ENCODE measurements around the gene DBF4B. TPM values are rescaled to one million over a fixed set of nuclear protein-coding genes. Genes with fewer than 3 reads are reported as not detected.

Gene DBF4B
- total and polyA plus RNA-seq, 2 donors (not counting 1 experiment from before 2014, with no cell fraction given), result 2.2 to 3.3 TPM

DNA sequence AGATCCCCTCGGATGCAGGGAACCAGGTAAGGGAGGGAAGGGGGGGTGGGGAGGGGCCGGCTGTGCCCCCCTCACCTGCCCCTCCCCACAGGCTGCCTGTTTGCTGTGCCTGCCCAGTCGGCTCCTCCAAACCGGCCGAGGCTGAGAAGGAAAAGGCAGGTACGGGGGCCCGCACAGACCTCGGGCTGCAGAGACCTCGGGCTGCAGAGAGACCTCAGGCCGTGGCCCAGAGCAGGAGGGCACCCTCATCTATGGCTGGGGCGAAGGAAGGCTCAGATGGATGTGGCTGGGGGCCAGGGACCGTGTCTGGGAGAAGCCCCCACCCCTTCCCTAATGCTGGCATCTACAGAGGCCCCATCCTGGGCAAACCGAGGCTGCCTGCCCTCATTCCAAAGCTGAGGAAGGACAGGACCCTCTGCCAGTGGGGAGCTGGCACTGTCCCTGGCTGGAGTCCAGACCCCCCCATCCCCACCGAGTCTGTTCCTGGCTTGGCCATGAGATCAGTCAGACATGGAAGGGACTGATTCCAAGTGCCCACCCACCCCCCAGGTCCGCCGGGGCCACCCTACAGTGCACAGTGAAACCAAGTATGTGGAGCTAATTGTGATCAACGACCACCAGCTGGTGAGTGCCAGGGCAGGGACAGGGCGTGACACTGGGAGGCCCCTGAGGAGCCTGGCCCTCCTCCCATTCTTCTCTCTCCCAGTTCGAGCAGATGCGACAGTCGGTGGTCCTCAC, 64.0 kb downstream of the DBF4B start:
- Histone ChIP-seq H4K20me1 (ENCODE audit: control insufficient read depth, extremely low read depth, insufficient read depth, low read length) (no peaks in the 10 kb centered on the region), H3K4me3 (replicated peaks in 1 of 4; ENCODE audit: control extremely low read depth in 1 of 4, insufficient read depth in 1 of 4, low read depth in 3 of 4, low read length in 4 of 4) (no peak overlapping the region), H3K36me3 (ENCODE audit: control insufficient read depth, insufficient read depth, low read length) (no peaks in the 10 kb centered on the region), H3K4me2 (ENCODE audit: extremely low read depth, insufficient read depth, low read length) (no peak overlapping the region), H3K9me3 (ENCODE audit: control insufficient read depth, insufficient read depth, low read depth, low read length) (no peaks in the 10 kb centered on the region), H3K4me1 (ENCODE audit: control insufficient read depth, extremely low read depth, insufficient read depth, low read length) (peaks cover 4% of the 10 kb centered on the region), H3K27me3 (ENCODE audit: control insufficient read depth, insufficient read depth, low read length) (peaks cover 3% of the 10 kb centered on the region), H2AFZ (ENCODE audit: low read length) (no peak overlapping the region), H3K27ac (ENCODE audit: insufficient read depth, low read length) (no peak overlapping the region), H3K79me2 (ENCODE audit: control insufficient read depth, insufficient read depth, low read length) (no peaks in the 10 kb centered on the region), H3K9ac (ENCODE audit: insufficient read depth, low read length) (no peak overlapping the region)
- TF ChIP-seq, protein P1, sequence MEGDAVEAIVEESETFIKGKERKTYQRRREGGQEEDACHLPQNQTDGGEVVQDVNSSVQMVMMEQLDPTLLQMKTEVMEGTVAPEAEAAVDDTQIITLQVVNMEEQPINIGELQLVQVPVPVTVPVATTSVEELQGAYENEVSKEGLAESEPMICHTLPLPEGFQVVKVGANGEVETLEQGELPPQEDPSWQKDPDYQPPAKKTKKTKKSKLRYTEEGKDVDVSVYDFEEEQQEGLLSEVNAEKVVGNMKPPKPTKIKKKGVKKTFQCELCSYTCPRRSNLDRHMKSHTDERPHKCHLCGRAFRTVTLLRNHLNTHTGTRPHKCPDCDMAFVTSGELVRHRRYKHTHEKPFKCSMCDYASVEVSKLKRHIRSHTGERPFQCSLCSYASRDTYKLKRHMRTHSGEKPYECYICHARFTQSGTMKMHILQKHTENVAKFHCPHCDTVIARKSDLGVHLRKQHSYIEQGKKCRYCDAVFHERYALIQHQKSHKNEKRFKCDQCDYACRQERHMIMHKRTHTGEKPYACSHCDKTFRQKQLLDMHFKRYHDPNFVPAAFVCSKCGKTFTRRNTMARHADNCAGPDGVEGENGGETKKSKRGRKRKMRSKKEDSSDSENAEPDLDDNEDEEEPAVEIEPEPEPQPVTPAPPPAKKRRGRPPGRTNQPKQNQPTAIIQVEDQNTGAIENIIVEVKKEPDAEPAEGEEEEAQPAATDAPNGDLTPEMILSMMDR (conservative IDR thresholded peaks at IDR 0.05 in 1 of 2, IDR thresholded peaks at IDR 0.05 in 1 of 2; ENCODE audit: low read depth in 1 of 2, low read length in 2 of 2), result no peak
- TF ChIP-seq EZH2 (IDR thresholded peaks at IDR 0.05; ENCODE audit: low read length, missing control alignments), result no peak
- DNase-seq (ENCODE audit: low read depth in 2 of 2), result no peak

DNA sequence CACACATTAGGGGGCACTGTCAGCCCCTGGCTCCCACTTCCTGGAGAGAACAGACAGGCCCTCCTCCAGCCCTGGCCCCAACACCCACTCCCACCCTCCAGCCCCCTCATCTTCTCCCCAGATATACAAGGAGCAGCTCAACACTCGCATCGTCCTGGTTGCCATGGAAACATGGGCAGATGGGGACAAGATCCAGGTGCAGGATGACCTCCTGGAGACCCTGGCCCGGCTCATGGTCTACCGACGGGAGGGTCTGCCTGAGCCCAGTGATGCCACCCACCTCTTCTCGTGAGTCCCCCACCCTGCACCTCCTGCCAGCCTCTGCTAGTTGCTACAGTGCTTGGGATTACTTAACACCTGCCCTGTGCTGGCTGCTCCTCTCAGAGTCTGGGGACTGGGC, 64.7 kb downstream of the DBF4B start:
- no peaks in the 10 kb centered on the region for H3K9me3 ChIP-seq (ENCODE audit: control insufficient read depth, insufficient read depth, low read depth, low read length)
- no peak overlapping the region for H2AFZ ChIP-seq (ENCODE audit: low read length)
- TF ChIP-seq, protein P1 (conservative IDR thresholded peaks at IDR 0.05 in 1 of 2, IDR thresholded peaks at IDR 0.05 in 1 of 2; ENCODE audit: low read depth in 1 of 2, low read length in 2 of 2), result no peak
- no peak for TF ChIP-seq EZH2 (IDR thresholded peaks at IDR 0.05; ENCODE audit: low read length, missing control alignments)
- H3K4me2 ChIP-seq (ENCODE audit: extremely low read depth, insufficient read depth, low read length), result no peak overlapping the region
- peaks cover 4% of the 10 kb centered on the region for H3K4me1 ChIP-seq (ENCODE audit: control insufficient read depth, extremely low read depth, insufficient read depth, low read length)
- H3K9ac ChIP-seq (ENCODE audit: insufficient read depth, low read length), result no peak overlapping the region
- H3K27ac ChIP-seq (ENCODE audit: insufficient read depth, low read length), result no peak overlapping the region
- H4K20me1 ChIP-seq (ENCODE audit: control insufficient read depth, extremely low read depth, insufficient read depth, low read length), result no peaks in the 10 kb centered on the region
- DNase-seq (ENCODE audit: low read depth in 2 of 2), result no peak
- H3K79me2 ChIP-seq (ENCODE audit: control insufficient read depth, insufficient read depth, low read length), result no peaks in the 10 kb centered on the region
- no peaks in the 10 kb centered on the region for H3K36me3 ChIP-seq (ENCODE audit: control insufficient read depth, insufficient read depth, low read length)
- no peak overlapping the region for H3K4me3 ChIP-seq (replicated peaks in 1 of 4; ENCODE audit: control extremely low read depth in 1 of 4, insufficient read depth in 1 of 4, low read depth in 3 of 4, low read length in 4 of 4)
- H3K27me3 ChIP-seq (ENCODE audit: control insufficient read depth, insufficient read depth, low read length), result peaks cover 2% of the 10 kb centered on the region

DNA sequence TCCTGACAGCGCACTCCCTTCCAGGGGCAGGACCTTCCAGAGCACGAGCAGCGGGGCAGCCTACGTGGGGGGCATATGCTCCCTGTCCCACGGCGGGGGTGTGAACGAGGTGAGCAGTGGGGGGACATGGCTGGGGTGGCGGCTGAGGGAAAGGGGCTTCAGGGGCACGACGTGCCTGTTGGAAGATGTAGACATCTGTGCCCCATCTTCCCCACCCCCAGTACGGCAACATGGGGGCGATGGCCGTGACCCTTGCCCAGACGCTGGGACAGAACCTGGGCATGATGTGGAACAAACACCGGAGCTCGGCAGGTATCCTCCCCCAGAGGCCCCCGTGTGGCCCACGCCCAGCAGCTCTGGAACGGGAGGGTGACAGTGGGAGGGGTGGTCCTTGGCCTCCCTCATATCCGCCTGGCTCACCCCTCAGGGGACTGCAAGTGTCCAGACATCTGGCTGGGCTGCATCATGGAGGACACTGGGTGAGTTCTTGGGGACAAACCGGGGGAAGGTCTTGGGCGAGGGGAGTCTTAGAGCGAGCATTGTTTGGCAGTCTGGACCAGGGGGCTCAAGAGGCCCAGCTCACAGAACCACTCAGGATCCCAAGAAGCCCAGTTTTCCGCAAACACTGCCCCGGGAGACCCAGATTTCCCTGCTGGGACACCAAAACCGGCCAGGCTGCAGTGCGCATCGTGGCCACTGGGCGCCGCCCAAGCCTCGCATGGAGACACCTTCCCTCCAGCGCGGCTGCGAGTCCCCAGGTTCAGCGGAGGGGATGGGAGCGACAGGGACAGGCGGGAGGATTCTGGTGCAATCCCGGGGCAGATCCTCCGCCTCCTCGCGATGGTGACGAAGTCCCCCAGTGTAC, 66.0 kb downstream of the DBF4B start:
- Histone ChIP-seq H2AFZ (ENCODE audit: low read length) (peak overlapping the region; percentile 9), H3K4me3 (replicated peaks in 1 of 4; ENCODE audit: control extremely low read depth in 1 of 4, insufficient read depth in 1 of 4, low read depth in 3 of 4, low read length in 4 of 4) (peak overlapping the region; percentile 48 to 58 (median 54)), H3K27me3 (ENCODE audit: control insufficient read depth, insufficient read depth, low read length) (no peaks in the 10 kb centered on the region), H3K9ac (ENCODE audit: insufficient read depth, low read length) (no peak overlapping the region), H3K4me1 (ENCODE audit: control insufficient read depth, extremely low read depth, insufficient read depth, low read length) (peaks cover 4% of the 10 kb centered on the region), H3K9me3 (ENCODE audit: control insufficient read depth, insufficient read depth, low read depth, low read length) (no peaks in the 10 kb centered on the region), H3K27ac (ENCODE audit: insufficient read depth, low read length) (no peak overlapping the region), H3K4me2 (ENCODE audit: extremely low read depth, insufficient read depth, low read length) (peak overlapping the region; percentile 100), H3K36me3 (ENCODE audit: control insufficient read depth, insufficient read depth, low read length) (no peaks in the 10 kb centered on the region), H3K79me2 (ENCODE audit: control insufficient read depth, insufficient read depth, low read length) (no peaks in the 10 kb centered on the region), H4K20me1 (ENCODE audit: control insufficient read depth, extremely low read depth, insufficient read depth, low read length) (no peaks in the 10 kb centered on the region)
- TF ChIP-seq, protein P1 (conservative IDR thresholded peaks at IDR 0.05 in 1 of 2, IDR thresholded peaks at IDR 0.05 in 1 of 2; ENCODE audit: low read depth in 1 of 2, low read length in 2 of 2), result peak; percentile 97 to 99
- no peak for TF ChIP-seq EZH2 (IDR thresholded peaks at IDR 0.05; ENCODE audit: low read length, missing control alignments)
- DNase-seq (ENCODE audit: low read depth in 2 of 2), result peak; percentile 52 to 63

Data from fibroblast of lung (primary cell).